Prostate gland (tissue), 2 donors: ENCODE measurements around the gene ASXL3.

Source experiments
- POLR2A ChIP-seq: fragments of 450-650 bp; IDR thresholded peaks from one replicate; pipeline ENCODE4 v1.6.1; 2016; ENCODE audit warnings: antibody characterized with exemption, mild to moderate bottlenecking
- POLR2AphosphoS5 ChIP-seq: sonication (generic); formaldehyde crosslinking; IDR thresholded peaks from one replicate; pipeline ENCODE4 v1.6.1; 2017; ENCODE audit warnings: antibody characterized with exemption
- TF ChIP-seq, protein P1 (sequence below), 4 experiments: fragments of 200-600 bp in 2 of 4; fragments of 450-650 bp in 2 of 4; sonication (generic) in 2 of 4; IDR thresholded peaks; 1 replicate in 3 of 4; 2 replicates in 1 of 4; pipeline ENCODE4 v1.5.1; 2016 to 2019; ENCODE audit warnings: antibody characterized with exemption in 4 of 4, mild to moderate bottlenecking in 2 of 4, moderate library complexity in 2 of 4

DNA sequence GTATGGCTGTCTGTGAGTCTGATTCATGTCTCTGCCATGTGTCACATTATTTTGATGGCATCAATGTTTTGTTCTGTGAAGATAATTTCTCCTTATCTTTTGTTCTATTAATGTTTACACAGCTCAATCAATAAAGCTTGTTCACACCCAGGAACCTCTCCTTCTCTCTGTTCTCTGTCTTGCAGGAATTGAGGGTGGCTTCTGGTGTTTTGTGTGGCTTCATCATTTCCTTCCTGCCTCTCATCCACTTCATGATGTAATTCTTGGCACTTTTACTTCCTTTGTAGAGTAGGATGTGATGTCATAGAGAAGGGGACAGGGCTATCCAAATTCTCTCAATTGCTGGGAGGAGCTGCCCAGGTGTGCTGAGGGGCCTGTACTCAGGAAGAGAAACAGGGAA is 27.2 kb downstream of the ASXL3 start:
- TF ChIP-seq POLR2A (no peak), POLR2AphosphoS5 (no peak)
- TF ChIP-seq, protein P1, sequence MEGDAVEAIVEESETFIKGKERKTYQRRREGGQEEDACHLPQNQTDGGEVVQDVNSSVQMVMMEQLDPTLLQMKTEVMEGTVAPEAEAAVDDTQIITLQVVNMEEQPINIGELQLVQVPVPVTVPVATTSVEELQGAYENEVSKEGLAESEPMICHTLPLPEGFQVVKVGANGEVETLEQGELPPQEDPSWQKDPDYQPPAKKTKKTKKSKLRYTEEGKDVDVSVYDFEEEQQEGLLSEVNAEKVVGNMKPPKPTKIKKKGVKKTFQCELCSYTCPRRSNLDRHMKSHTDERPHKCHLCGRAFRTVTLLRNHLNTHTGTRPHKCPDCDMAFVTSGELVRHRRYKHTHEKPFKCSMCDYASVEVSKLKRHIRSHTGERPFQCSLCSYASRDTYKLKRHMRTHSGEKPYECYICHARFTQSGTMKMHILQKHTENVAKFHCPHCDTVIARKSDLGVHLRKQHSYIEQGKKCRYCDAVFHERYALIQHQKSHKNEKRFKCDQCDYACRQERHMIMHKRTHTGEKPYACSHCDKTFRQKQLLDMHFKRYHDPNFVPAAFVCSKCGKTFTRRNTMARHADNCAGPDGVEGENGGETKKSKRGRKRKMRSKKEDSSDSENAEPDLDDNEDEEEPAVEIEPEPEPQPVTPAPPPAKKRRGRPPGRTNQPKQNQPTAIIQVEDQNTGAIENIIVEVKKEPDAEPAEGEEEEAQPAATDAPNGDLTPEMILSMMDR (IDR thresholded peaks at IDR 0.05), result no peak
